Gastroesophageal sphincter (tissue), 4 donors: ENCODE results near the gene MTERF4. TPM values are rescaled to one million over a fixed set of nuclear protein-coding genes. Genes with fewer than 3 reads are reported as not detected.

Source experiments
- ATAC-seq: fragments of 150-250 bp; one replicate; pipeline ENCODE4 v1.9.1; 2016; ENCODE audit warnings: mild to moderate bottlenecking, moderate library complexity
- H3K27ac ChIP-seq, 4 donors: fragments of 200-600 bp; sonication (generic) in 3 of 4; 1 replicate in 3 of 4; 2 replicates in 1 of 4; pipeline ENCODE4 v1.5.1; 2016 to 2019
- H3K27me3 ChIP-seq: fragments of 200-600 bp; sonication (generic); one replicate; pipeline ENCODE4 v1.5.1; 2019
- H3K36me3 ChIP-seq, 2 donors: fragments of 200-600 bp; sonication (generic); one replicate each; pipeline ENCODE4 v1.5.1; 2019; ENCODE audit warnings: control low read depth in 1 of 2
- H3K4me1 ChIP-seq, 3 donors: fragments of 200-600 bp; sonication (generic); 1 replicate in 2 of 3; 2 replicates in 1 of 3; pipeline ENCODE4 v1.5.1; 2016 to 2019; ENCODE audit warnings: control low read depth in 2 of 3
- H3K4me3 ChIP-seq, 2 donors: fragments of 200-600 bp; sonication (generic); one replicate each; pipeline ENCODE4 v1.5.1; 2019; ENCODE audit warnings: mild to moderate bottlenecking in 1 of 2, moderate library complexity in 1 of 2
- H3K9me3 ChIP-seq, 3 donors: fragments of 200-600 bp; sonication (generic); one replicate each; pipeline ENCODE4 v1.5.1; 2017 to 2019; ENCODE audit warnings: control low read depth in 2 of 3
- CTCF ChIP-seq, 4 experiments: fragments of 200-600 bp in 2 of 4; fragments of 450-650 bp in 2 of 4; sonication (generic) in 1 of 4; IDR thresholded peaks; one replicate each; pipeline ENCODE4 v1.5.1; 2017 to 2019; ENCODE audit warnings: antibody characterized with exemption in 4 of 4, mild to moderate bottlenecking in 2 of 4, moderate library complexity in 2 of 4
- EP300 ChIP-seq: sonication (generic); formaldehyde crosslinking; IDR thresholded peaks from one replicate; pipeline ENCODE4 v1.6.1; 2017; ENCODE audit warnings: antibody characterized with exemption, mild to moderate bottlenecking
- POLR2A ChIP-seq, 2 donors: fragments of 450-650 bp; IDR thresholded peaks; one replicate each; pipeline ENCODE4 v1.6.1; 2017; ENCODE audit warnings: antibody characterized with exemption in 2 of 2, mild to moderate bottlenecking in 2 of 2, moderate library complexity in 1 of 2
- POLR2AphosphoS5 ChIP-seq: sonication (generic); formaldehyde crosslinking; IDR thresholded peaks from one replicate; pipeline ENCODE4 v1.6.1; 2017; ENCODE audit warnings: antibody characterized with exemption
- WGBS, 2 donors: methylation state at CpG; one replicate each; pipeline ENCODE4 v1.1.5; 2018; ENCODE audit warnings: low coverage in 1 of 2; 5-methylcytosine and 5-hydroxymethylcytosine counted together
- total RNA-seq, 4 donors: library from RNA; depleted of rRNA; stranded (reverse); fragments of >200 nt; gene quantifications; one replicate each; pipeline ENCODE4 v1.1.0, GENCODE V29; 2016

The MTERF4 gene
- total RNA-seq, 4 donors from 2014 or later = 27.1 to 33.0 (median 32.1) TPM

- Histone ChIP-seq H3K9me3 (no peaks in the 10 kb centered on the region), H3K27me3 (peaks cover 48% of the 10 kb centered on the region), H3K36me3 (peaks cover 0 to 85% of the 10 kb centered on the region in 2 donors), H3K4me1 (peaks cover 0 to 3% (median 0%) of the 10 kb centered on the region in 3 donors), H3K4me3 (no peak overlapping the region), H3K27ac (no peak overlapping the region)
- WGBS, 2 donors = no CpG with 5 or more reads among the region's 28 CpGs
- ATAC-seq = no peak
- no peak for TF ChIP-seq CTCF (IDR thresholded peaks at IDR 0.05)
- TF ChIP-seq POLR2AphosphoS5 = no peak
- no peak for TF ChIP-seq EP300
- TF ChIP-seq POLR2A (IDR thresholded peaks at IDR 0.05) = no peak
Measured at GRCh38 chr2:241068942-241069810, 32.9 kb downstream of the MTERF4 start.

- no peak for TF ChIP-seq EP300
- no peak for TF ChIP-seq POLR2A (IDR thresholded peaks at IDR 0.05)
- TF ChIP-seq CTCF (IDR thresholded peaks at IDR 0.05) = no peak
- no peak for TF ChIP-seq POLR2AphosphoS5
- H3K4me3 ChIP-seq = no peak overlapping the region
- ATAC-seq = no peak
- H3K27ac ChIP-seq = no peak overlapping the region
- no peaks in the 10 kb centered on the region for H3K9me3 ChIP-seq
- peaks cover 56% of the 10 kb centered on the region for H3K27me3 ChIP-seq
- WGBS, 2 donors = 82 to 89% methylated on average over 5 to 9 of the region's 25 CpGs
- H3K36me3 ChIP-seq = peaks cover 0 to 77% of the 10 kb centered on the region in 2 donors
- H3K4me1 ChIP-seq = peaks cover 0 to 11% (median 0%) of the 10 kb centered on the region in 3 donors
Measured at GRCh38 chr2:241068136-241068941, 33.7 kb downstream of the MTERF4 start.

GRCh38 chr2:241067501-241068135 is 34.5 kb downstream of the MTERF4 start:
- Histone ChIP-seq H3K9me3 (no peaks in the 10 kb centered on the region), H3K4me3 (no peak overlapping the region), H3K36me3 (peaks cover 0 to 70% of the 10 kb centered on the region in 2 donors), H3K27me3 (peaks cover 63% of the 10 kb centered on the region), H3K4me1 (peaks cover 0 to 11% (median 0%) of the 10 kb centered on the region in 3 donors), H3K27ac (no peak overlapping the region)
- TF ChIP-seq POLR2A (IDR thresholded peaks at IDR 0.05) (no peak), POLR2AphosphoS5 (no peak), CTCF (IDR thresholded peaks at IDR 0.05) (no peak), EP300 (no peak)
- 67 to 75% methylated on average over 1 to 4 of the region's 21 CpGs for WGBS, 2 donors
- no peak for ATAC-seq

- WGBS, 2 donors = no CpG with 5 or more reads among the region's 15 CpGs
- Histone ChIP-seq H3K9me3 (no peaks in the 10 kb centered on the region), H3K4me1 (peaks cover 0 to 11% (median 0%) of the 10 kb centered on the region in 3 donors), H3K36me3 (peaks cover 0 to 64% of the 10 kb centered on the region in 2 donors), H3K27me3 (peaks cover 65% of the 10 kb centered on the region), H3K27ac (no peak overlapping the region), H3K4me3 (no peak overlapping the region)
- TF ChIP-seq POLR2AphosphoS5 (no peak), POLR2A (IDR thresholded peaks at IDR 0.05) (no peak), EP300 (no peak), CTCF (IDR thresholded peaks at IDR 0.05) (no peak)
- no peak for ATAC-seq
Measured at GRCh38 chr2:241066893-241067341, 35.2 kb downstream of the MTERF4 start.
